Stomach (tissue), 9 donors: Measurements from ENCODE around the gene RELN. TPM values are rescaled to one million over a fixed set of nuclear protein-coding genes. Genes with fewer than 3 reads are reported as not detected.

ENCODE experiments used
- DNase-seq, 2 donors: peaks; one replicate each; pipeline versions ENCODE4 v3.0.0 to v3.0.0-alpha.2; 2013 to 2019
- H3K27ac ChIP-seq, 5 donors: fragments of 200-600 bp in 4 of 5; sonication (generic) in 4 of 5; one replicate each; pipeline ENCODE4 v1.5.1; 2013 to 2019; ENCODE audit warnings: mild to moderate bottlenecking in 1 of 5, moderate library complexity in 1 of 5
- H3K27me3 ChIP-seq, 3 donors: fragments of 200-600 bp; sonication (generic); one replicate each; pipeline ENCODE4 v1.5.1; 2017 to 2019; ENCODE audit warnings: mixed run types in 1 of 3
- H3K36me3 ChIP-seq, 4 donors: fragments of 200-600 bp; sonication (generic); 1 replicate in 3 of 4; 2 replicates in 1 of 4; pipeline ENCODE4 v1.5.1; 2016 to 2019
- H3K4me1 ChIP-seq, 4 donors: fragments of 200-600 bp; sonication (generic); one replicate each; pipeline ENCODE4 v1.5.1; 2016 to 2019
- H3K4me3 ChIP-seq, 4 donors: fragments of 200-600 bp; sonication (generic) in 3 of 4; one replicate each; pipeline ENCODE4 v1.5.1; 2016 to 2019; ENCODE audit warnings: mild to moderate bottlenecking in 1 of 4
- H3K9me3 ChIP-seq, 4 donors: fragments of 200-600 bp; sonication (generic); one replicate each; pipeline ENCODE4 v1.5.1; 2016 to 2019
- CTCF ChIP-seq, 7 experiments: fragments of 450-650 bp in 4 of 7; fragments of 200-600 bp in 3 of 7; sonication (generic) in 3 of 7; IDR thresholded peaks; one replicate each; pipeline ENCODE4 v1.5.1; 2016 to 2019; ENCODE audit warnings: antibody characterized with exemption in 7 of 7, control low read depth in 2 of 7, mild to moderate bottlenecking in 1 of 7
- EP300 ChIP-seq: sonication (generic); formaldehyde crosslinking; IDR thresholded peaks from one replicate; pipeline ENCODE4 v1.6.1; 2017; ENCODE audit warnings: antibody characterized with exemption
- POLR2A ChIP-seq, 4 donors: fragments of 450-650 bp; IDR thresholded peaks; one replicate each; pipeline ENCODE4 v1.6.1; 2016; ENCODE audit warnings: antibody characterized with exemption in 4 of 4, control low read depth in 2 of 4, mild to moderate bottlenecking in 1 of 4, moderate library complexity in 1 of 4
- POLR2AphosphoS5 ChIP-seq, 3 donors: sonication (generic); formaldehyde crosslinking; IDR thresholded peaks; one replicate each; pipeline ENCODE4 v1.6.1; 2016; ENCODE audit warnings: antibody characterized with exemption in 3 of 3
- WGBS, 5 donors: extraction: QIAGEN DNeasy Blood & Tissue Kit in 3 of 5; methylation state at CpG; one replicate each; pipeline versions ENCODE4 v1.1.5 to v1.1.7; 2013 to 2018; 5-methylcytosine and 5-hydroxymethylcytosine counted together
- intact Hi-C: fragments of 100-400 bp; cut with DNase I; formaldehyde crosslinking; loops from one replicate; pipeline ENCODE4 v1.15.1; 2023; ENCODE audit warnings: low total_unique reads
- polyA plus RNA-seq, 3 donors: library from polyadenylated mRNA; stranded (reverse); fragments of 200-250 nt; gene quantifications; one replicate each; pipeline ENCODE4 v1.2.3, GENCODE V29; 2013
- total RNA-seq, 5 donors: library from RNA; depleted of rRNA; stranded (reverse); fragments of >200 nt; gene quantifications; one replicate each; pipeline versions ENCODE4 v1.1.0 to v1.2.3, GENCODE V29; 2014 to 2016
- donor health status: healthy with polysubstance abuse.
- donor health status: Bipolar disorder and iron deficiency.
- donor health status: healthy.

The RELN gene
- total and polyA plus RNA-seq, 8 donors = 0.19 to 14.3 (median 2.2) TPM

GRCh38 chr7:103877565-103877964, 111.9 kb downstream of the RELN start:
- TF ChIP-seq EP300 (no peak), POLR2AphosphoS5 (IDR thresholded peaks at IDR 0.05) (no peak)
- DNase-seq = no peak
- Histone ChIP-seq H3K36me3 (no peaks in the 10 kb centered on the region), H3K27ac (no peak overlapping the region), H3K4me3 (no peak overlapping the region), H3K9me3 (no peaks in the 10 kb centered on the region), H3K4me1 (no peaks in the 10 kb centered on the region), H3K27me3 (no peaks in the 10 kb centered on the region)
- intact Hi-C loops = no loop called here
- 72 to 91% (median 82%) methylated on average over 2 to 3 of the region's 3 CpGs for WGBS, 5 donors

GRCh38 chr7:103875718-103876117, 113.7 kb downstream of the RELN start:
- intact Hi-C loops = no loop called here
- Histone ChIP-seq H3K27ac (no peak overlapping the region), H3K27me3 (no peaks in the 10 kb centered on the region), H3K4me1 (no peaks in the 10 kb centered on the region), H3K36me3 (no peaks in the 10 kb centered on the region), H3K4me3 (no peak overlapping the region), H3K9me3 (no peaks in the 10 kb centered on the region)
- TF ChIP-seq EP300 (no peak), POLR2AphosphoS5 (IDR thresholded peaks at IDR 0.05) (no peak), POLR2A (IDR thresholded peaks at IDR 0.05) (no peak)
- DNase-seq = no peak

GRCh38 chr7:103871473-103871872, 118.0 kb downstream of the RELN start:
- intact Hi-C loops = no loop called here
- Histone ChIP-seq H3K4me1 (no peaks in the 10 kb centered on the region), H3K27ac (no peak overlapping the region), H3K36me3 (no peaks in the 10 kb centered on the region), H3K4me3 (no peak overlapping the region), H3K27me3 (no peaks in the 10 kb centered on the region), H3K9me3 (no peaks in the 10 kb centered on the region)
- WGBS, 5 donors = 70 to 87% (median 86%) methylated on average over 2 of the region's 2 CpGs
- TF ChIP-seq POLR2AphosphoS5 (IDR thresholded peaks at IDR 0.05) (no peak), POLR2A (IDR thresholded peaks at IDR 0.05) (no peak), CTCF (IDR thresholded peaks at IDR 0.05) (no peak), EP300 (no peak)
- DNase-seq = no peak

GRCh38 chr7:103870664-103871063, 118.8 kb downstream of the RELN start:
- DNase-seq = no peak
- Histone ChIP-seq H3K4me3 (no peak overlapping the region), H3K27me3 (no peaks in the 10 kb centered on the region), H3K36me3 (no peaks in the 10 kb centered on the region), H3K9me3 (no peaks in the 10 kb centered on the region), H3K4me1 (no peaks in the 10 kb centered on the region), H3K27ac (no peak overlapping the region)
- 61 to 77% (median 70%) methylated on average over 3 of the region's 3 CpGs for WGBS, 5 donors
- no peak for TF ChIP-seq EP300
- intact Hi-C loops = no loop called here

GRCh38 chr7:103867874-103868273, 121.6 kb downstream of the RELN start:
- intact Hi-C loops = no loop called here
- no peak for TF ChIP-seq POLR2AphosphoS5 (IDR thresholded peaks at IDR 0.05)
- TF ChIP-seq CTCF (IDR thresholded peaks at IDR 0.05) = no peak
- TF ChIP-seq EP300 = no peak
- no peak for TF ChIP-seq POLR2A (IDR thresholded peaks at IDR 0.05)
- Histone ChIP-seq H3K27ac (no peak overlapping the region), H3K9me3 (no peaks in the 10 kb centered on the region), H3K36me3 (no peaks in the 10 kb centered on the region), H3K4me1 (no peaks in the 10 kb centered on the region), H3K27me3 (no peaks in the 10 kb centered on the region), H3K4me3 (no peak overlapping the region)
- DNase-seq = no peak
- WGBS, 5 donors = 69 to 77% (median 74%) methylated on average over 2 of the region's 2 CpGs

- no peak overlapping the region for H3K27ac ChIP-seq
- no peak for TF ChIP-seq POLR2A (IDR thresholded peaks at IDR 0.05)
- H3K9me3 ChIP-seq = no peaks in the 10 kb centered on the region
- no peaks in the 10 kb centered on the region for H3K36me3 ChIP-seq
- H3K27me3 ChIP-seq = no peaks in the 10 kb centered on the region
- 21 to 47% (median 32%) methylated on average over 4 of the region's 4 CpGs for WGBS, 5 donors
- H3K4me3 ChIP-seq = no peak overlapping the region
- no peak for DNase-seq
- H3K4me1 ChIP-seq = no peaks in the 10 kb centered on the region
- intact Hi-C loops = no loop called here
These were observed 122.5 kb downstream of the RELN start for GRCh38 chr7:103866919-103867318.
